Measurements from ENCODE around the gene S100A1. TPM values are rescaled to one million over a fixed set of nuclear protein-coding genes. Genes with fewer than 3 reads are reported as not detected.

The S100A1 gene
- total and polyA plus RNA-seq, 8 donors = 5.7 to 64.8 (median 45.5) TPM; not detected in 5

DNA sequence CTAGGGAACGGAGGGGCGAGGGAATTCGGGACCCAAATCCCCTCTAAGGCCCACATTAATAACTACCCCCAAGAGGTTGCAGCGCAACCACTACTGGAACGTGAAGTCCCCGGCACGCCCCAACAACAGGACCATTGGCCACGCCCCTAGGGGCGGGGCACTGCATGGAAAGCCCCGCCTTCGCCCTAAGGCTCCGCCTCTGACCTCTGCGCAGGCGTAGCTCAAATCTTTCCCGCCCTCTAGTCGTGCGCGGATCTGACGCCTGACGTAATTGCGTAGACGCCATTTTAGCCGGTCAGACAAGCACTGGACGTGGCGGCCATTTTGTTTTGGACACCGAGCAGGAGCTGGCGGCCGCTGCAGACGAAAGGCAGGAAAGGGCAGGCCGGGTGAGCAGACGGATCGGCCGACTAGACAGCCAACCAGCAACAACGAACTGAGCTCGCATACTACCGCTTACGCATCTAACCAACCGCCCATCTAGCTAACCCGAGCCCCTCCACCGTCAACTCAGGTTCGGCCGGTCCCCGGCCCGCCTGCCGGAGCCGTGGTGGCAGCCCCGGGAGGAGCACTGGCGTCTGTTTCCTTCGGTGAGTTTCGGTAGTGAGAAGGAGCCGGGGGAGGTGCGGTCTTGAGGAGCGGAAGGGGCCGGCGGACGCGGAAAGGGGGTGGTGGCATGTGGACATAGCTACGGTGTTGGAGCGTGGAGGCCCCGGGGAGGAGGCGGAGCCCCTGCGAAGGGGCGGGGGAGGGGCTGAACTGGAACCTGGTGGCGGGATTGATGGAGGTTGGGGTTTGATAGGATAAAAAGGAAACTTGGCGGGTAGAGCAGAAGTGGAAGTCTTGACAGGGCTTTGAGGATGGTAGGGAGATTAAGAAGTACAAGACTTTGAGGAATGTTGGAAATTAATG, 5.8 kb downstream of the S100A1 start, which contains the start of gene CHTOP:
Gene CHTOP (plus strand): TSS at position 313 of the 912 bp plus-strand sequence. CDS start 2,523 bp downstream, outside the sequence.
- WGBS, 5 donors = 0 to 3% (median 2%) methylated on average over 25 to 65 of the region's 65 CpGs
- TF ChIP-seq POLR2A (IDR thresholded peaks at IDR 0.05) (peak in 2 of 4 donors; percentile 11 to 40), POLR2AphosphoS5 (IDR thresholded peaks at IDR 0.05) (peak; percentile 85 to 96 (median 89)), EP300 (IDR thresholded peaks at IDR 0.05) (peak; percentile 52)
- TF ChIP-seq, protein P1, sequence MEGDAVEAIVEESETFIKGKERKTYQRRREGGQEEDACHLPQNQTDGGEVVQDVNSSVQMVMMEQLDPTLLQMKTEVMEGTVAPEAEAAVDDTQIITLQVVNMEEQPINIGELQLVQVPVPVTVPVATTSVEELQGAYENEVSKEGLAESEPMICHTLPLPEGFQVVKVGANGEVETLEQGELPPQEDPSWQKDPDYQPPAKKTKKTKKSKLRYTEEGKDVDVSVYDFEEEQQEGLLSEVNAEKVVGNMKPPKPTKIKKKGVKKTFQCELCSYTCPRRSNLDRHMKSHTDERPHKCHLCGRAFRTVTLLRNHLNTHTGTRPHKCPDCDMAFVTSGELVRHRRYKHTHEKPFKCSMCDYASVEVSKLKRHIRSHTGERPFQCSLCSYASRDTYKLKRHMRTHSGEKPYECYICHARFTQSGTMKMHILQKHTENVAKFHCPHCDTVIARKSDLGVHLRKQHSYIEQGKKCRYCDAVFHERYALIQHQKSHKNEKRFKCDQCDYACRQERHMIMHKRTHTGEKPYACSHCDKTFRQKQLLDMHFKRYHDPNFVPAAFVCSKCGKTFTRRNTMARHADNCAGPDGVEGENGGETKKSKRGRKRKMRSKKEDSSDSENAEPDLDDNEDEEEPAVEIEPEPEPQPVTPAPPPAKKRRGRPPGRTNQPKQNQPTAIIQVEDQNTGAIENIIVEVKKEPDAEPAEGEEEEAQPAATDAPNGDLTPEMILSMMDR (IDR thresholded peaks at IDR 0.05) = peak in 1 of 7 experiments; percentile 2

DNA sequence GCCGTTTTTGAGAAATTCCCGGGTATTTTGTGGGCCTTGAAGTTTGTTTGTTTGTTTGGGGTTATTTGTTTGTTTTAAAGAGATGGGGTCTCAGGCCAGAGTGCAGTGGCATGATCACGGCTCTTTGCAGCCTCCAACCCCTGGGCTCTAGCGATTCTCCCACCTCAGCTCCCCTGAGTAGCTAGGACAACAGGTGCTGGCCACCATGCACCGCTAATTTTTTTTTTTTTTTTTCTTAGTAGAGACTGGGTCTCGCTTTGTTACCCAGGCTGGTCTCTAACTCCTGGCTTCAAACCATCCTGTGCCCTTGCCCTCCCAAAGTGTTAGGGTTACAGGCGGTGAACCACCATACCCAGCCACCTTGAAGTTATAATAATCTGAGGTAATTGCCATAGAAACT, 7.6 kb downstream of the S100A1 start:
- TF ChIP-seq POLR2AphosphoS5 (IDR thresholded peaks at IDR 0.05) = no peak
- TF ChIP-seq, protein P1 (IDR thresholded peaks at IDR 0.05) = no peak
- TF ChIP-seq POLR2A (IDR thresholded peaks at IDR 0.05) = no peak
- TF ChIP-seq EP300 (IDR thresholded peaks at IDR 0.05) = no peak
- peak overlapping the region in 4 of 5 donors; percentile 98 to 100 (median 99) for H3K27ac ChIP-seq
- H3K9me3 ChIP-seq = no peaks in the 10 kb centered on the region
- WGBS, 5 donors = 75 to 87% (median 80%) methylated on average over 7 of the region's 7 CpGs
- intact Hi-C loops (cut with DNase I; ENCODE audit: low total_unique reads) = no loop called here
- DNase-seq = no peak
- no peaks in the 10 kb centered on the region for H3K27me3 ChIP-seq
- peak overlapping the region; percentile 63 to 92 (median 76) for H3K4me3 ChIP-seq
- peaks cover 42 to 73% (median 58%) of the 10 kb centered on the region in 4 donors for H3K4me1 ChIP-seq
- H3K36me3 ChIP-seq = peaks cover 44 to 54% (median 53%) of the 10 kb centered on the region in 4 donors

More for the DNA sequence above, 5.8 kb downstream of the S100A1 start, which contains the start of gene CHTOP:
- peak; percentile 99 for DNase-seq
- Histone ChIP-seq H3K4me1 (peaks cover 40 to 63% (median 48%) of the 10 kb centered on the region in 4 donors), H3K27ac (peak within 1 kb of the TSS; percentile 98 to 100 (median 99)), H3K36me3 (peaks cover 26 to 35% (median 34%) of the 10 kb centered on the region in 4 donors), H3K4me3 (peak within 1 kb of the TSS; percentile 63 to 92 (median 76)), H3K9me3 (no peaks in the 10 kb centered on the region), H3K27me3 (no peaks in the 10 kb centered on the region)
- intact Hi-C loops (cut with DNase I; ENCODE audit: low total_unique reads) = no loop called here

DNA sequence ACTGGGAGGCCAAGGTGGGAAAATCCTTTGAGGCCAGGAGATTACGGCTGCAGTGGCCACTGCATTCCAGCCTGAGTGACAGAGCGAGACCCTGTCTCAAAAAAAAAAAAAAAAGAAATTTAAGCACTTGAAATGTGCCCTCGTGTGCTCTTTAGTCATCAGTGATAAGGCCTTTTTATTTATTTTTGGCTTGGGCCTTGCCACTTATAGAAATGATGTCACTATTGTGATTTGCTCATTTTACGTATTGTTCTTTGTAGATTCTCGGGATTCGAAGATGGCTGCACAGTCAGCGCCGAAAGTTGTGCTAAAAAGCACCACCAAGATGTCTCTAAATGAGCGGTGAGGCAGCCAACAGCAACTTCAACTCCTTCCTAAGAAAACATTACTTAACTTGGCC, 8.1 kb downstream of the S100A1 start:
- H3K27ac ChIP-seq = peak overlapping the region in 3 of 5 donors; percentile 10 to 99 (median 99)
- H3K9me3 ChIP-seq = no peaks in the 10 kb centered on the region
- no peaks in the 10 kb centered on the region for H3K27me3 ChIP-seq
- intact Hi-C loops (cut with DNase I; ENCODE audit: low total_unique reads) = no loop called here
- no peak for DNase-seq
- peaks cover 42 to 77% (median 60%) of the 10 kb centered on the region in 4 donors for H3K4me1 ChIP-seq
- 86 to 91% (median 88%) methylated on average over 9 of the region's 9 CpGs for WGBS, 5 donors
- peak overlapping the region in 1 of 4 donors; percentile 73 for H3K4me3 ChIP-seq
- no peak for TF ChIP-seq POLR2A (IDR thresholded peaks at IDR 0.05)
- no peak for TF ChIP-seq EP300 (IDR thresholded peaks at IDR 0.05)
- TF ChIP-seq, protein P1 (IDR thresholded peaks at IDR 0.05) = no peak
- no peak for TF ChIP-seq POLR2AphosphoS5 (IDR thresholded peaks at IDR 0.05)
- H3K36me3 ChIP-seq = peaks cover 49 to 58% (median 57%) of the 10 kb centered on the region in 4 donors

DNA sequence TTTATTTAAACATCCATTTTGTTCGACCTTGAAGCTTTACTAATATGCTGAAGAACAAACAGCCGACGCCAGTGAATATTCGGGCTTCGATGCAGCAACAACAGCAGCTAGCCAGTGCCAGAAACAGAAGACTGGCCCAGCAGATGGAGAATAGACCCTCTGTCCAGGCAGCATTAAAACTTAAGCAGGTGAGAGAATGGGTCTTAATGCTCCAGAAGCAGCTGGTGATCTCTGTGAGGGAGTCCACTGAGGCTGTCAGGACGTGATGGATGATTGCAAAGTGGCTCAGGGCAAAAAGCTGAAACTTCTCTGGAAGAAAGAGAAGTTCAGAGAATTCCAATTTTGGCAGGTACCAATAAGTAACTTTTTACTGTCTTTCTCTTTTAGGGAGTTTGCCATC, 10.0 kb downstream of the S100A1 start:
- no peak for TF ChIP-seq POLR2AphosphoS5 (IDR thresholded peaks at IDR 0.05)
- no peak for TF ChIP-seq EP300 (IDR thresholded peaks at IDR 0.05)
- TF ChIP-seq POLR2A (IDR thresholded peaks at IDR 0.05) = no peak
- TF ChIP-seq, protein P1 (IDR thresholded peaks at IDR 0.05) = no peak
- H3K27me3 ChIP-seq = no peaks in the 10 kb centered on the region
- H3K4me1 ChIP-seq = peaks cover 36 to 88% (median 61%) of the 10 kb centered on the region in 4 donors
- H3K36me3 ChIP-seq = peaks cover 68 to 78% (median 77%) of the 10 kb centered on the region in 4 donors
- no peak overlapping the region for H3K4me3 ChIP-seq
- intact Hi-C loops (cut with DNase I; ENCODE audit: low total_unique reads) = no loop called here
- peak overlapping the region in 1 of 5 donors; percentile 5 for H3K27ac ChIP-seq
- WGBS, 5 donors = 37 to 62% (median 47%) methylated on average over 6 of the region's 6 CpGs
- H3K9me3 ChIP-seq = no peaks in the 10 kb centered on the region
- DNase-seq = no peak
